Activated T-helper 1 cell treated with Interleukin-2 at 50 U/mL for 16 hours (primary cell): Measurements from ENCODE around the gene TTC3.
"Not testable (repeated sequence)": the region's sequence is repeated elsewhere in the genome, so short reads cannot be mapped to it uniquely, and the experiment has no call there.

Experiments used
- DNase-seq: peaks from one replicate; pipeline ENCODE4 v3.0.0-alpha.2; 2020; ENCODE audit warnings: low read depth

TTC3 gene

GRCh38 chr21:37072988-37073416 is at the start of gene TTC3, which contains the start of gene PIGP:
Gene TTC3, plus strand, starts transcription at chr21:37073254. Its CDS starts 14,004 bp downstream, at chr21:37087258.
Gene PIGP, minus strand, starts transcription at chr21:37073071. Its CDS starts 556 bp downstream, at chr21:37072515.
- peak; percentile 95 for DNase-seq

DNA sequence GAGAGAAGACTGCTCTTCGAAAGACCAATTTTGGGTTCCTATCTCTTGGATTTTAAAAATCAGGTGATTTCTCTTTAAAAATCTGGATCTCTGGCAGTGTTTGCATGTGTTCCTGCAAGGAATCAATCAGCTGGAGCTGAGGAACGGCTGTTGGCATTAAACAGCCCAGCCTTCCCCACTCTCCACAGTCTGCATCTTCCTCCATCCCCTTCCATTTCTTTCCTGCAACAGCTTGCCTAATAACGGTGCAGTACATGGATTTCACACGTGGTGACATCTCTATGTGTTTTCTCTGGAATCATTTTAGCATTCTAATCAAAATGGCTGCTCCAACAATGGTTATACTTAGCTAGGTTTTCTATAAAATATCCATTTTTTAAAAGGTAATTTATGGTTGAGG is 46.6 kb upstream of the TTC3 start:
- DNase-seq: no peak

GRCh38 chr21:37028570-37028969 is 44.5 kb upstream of the TTC3 start:
- no peak for DNase-seq

DNA sequence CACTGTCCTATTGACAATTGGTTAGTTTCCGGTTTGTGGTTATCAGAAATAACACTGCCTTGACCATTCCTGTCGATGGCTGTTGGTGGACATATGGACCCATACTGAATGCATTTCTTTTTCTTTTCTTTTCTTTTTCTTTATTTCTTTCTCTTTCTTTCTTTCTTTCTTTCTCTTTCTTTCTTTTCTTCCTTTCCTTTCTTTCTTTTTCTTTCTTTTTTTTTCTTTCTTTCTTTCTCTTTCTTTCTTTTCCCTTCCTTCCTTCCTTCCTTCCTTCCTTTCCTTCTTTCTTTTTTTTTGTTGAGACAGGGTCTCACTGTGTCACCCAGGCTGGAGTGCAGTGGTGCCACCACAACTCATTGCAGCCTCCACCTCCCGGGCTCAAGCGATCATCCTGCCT is 42.2 kb upstream of the TTC3 start:
- DNase-seq: no peak

DNA sequence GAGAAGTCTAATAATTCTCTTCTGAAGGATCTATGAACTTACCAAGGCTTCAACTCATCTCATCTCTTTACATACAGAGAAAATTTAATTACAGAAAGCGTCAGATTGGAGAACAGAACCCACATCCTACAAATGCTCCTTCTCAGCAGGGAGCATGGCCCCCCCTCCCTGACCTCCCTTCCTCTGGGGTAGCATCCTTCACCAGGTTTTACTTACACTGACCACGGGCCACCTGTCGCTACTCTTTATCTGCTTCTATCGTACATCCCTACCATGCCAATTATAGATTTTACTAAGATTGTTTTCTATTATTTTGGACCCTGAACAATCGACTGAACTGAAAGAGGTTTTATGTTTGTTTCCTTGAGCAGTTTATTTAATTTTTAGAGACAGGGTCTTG is 40.8 kb upstream of the TTC3 start:
- DNase-seq: no peak

GRCh38 chr21:37032877-37033471 is 40.1 kb upstream of the TTC3 start:
- DNase-seq: no peak

DNA sequence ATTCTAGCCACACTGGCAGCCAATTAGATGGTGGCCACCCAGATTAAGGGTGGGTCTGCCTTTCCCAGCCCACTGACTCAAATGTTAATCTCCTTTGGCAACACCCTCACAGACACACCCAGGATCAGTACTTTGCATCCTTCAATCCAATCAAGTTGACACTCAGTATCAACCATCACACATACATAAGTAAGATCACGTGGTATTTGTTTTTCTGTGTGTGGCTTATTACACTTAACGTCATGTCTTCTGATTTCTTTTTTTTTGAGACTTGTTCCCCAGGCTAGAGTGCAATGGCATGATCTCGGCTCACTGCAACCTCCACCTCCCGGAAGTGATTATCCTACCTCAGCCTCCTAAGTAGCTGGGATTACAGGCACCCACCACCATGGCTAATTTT is 38.7 kb upstream of the TTC3 start:
- not testable (repeated sequence) for DNase-seq

GRCh38 chr21:37036177-37036576 is 36.9 kb upstream of the TTC3 start:
- no peak for DNase-seq

- DNase-seq: no peak
These were observed 33.5 kb upstream of the TTC3 start for GRCh38 chr21:37039411-37040075.

GRCh38 chr21:37040212-37040611 is 32.8 kb upstream of the TTC3 start:
- no peak for DNase-seq

GRCh38 chr21:37041706-37042271 is 31.3 kb upstream of the TTC3 start:
- DNase-seq: no peak

DNA sequence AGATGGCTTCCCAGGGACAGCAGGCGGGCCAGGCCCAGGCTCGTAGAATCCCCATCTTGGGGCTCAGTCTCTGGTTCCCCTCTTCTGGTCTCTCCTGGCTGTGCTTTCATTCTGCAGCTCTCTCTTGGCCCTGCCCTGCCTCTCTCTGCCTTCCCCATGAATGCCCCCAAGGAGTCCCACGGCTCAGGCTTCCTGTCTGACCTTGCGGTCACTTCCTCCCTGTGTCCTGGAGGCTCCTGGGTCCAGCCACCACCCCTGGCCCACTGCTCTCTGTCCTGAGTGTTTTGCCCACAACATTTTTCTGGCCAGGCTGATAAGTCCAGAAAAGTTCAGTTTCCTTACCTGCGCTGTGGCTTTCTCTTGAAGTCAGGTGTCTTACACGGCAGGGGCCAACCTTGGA is 29.2 kb upstream of the TTC3 start:
- DNase-seq: no peak

DNA sequence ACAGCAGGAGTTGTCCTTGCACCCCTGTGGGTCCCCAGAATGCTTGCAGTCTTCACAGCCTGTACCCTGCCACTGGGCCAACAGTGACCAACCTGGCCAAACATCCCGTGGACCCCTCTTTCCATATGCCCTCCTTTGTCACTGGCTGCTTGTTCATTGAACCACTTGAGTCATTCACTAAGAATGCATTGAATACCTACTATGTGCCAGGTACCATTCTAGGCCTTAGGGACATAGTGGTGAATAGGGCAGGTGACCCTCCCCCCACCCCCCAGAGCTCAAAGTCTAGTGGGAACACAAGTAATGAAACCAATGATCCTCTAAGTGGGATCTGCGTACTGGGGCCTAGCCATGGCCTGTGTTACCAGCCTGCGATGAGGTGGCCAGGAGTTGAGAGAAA is 28.4 kb upstream of the TTC3 start:
- no peak for DNase-seq

DNA sequence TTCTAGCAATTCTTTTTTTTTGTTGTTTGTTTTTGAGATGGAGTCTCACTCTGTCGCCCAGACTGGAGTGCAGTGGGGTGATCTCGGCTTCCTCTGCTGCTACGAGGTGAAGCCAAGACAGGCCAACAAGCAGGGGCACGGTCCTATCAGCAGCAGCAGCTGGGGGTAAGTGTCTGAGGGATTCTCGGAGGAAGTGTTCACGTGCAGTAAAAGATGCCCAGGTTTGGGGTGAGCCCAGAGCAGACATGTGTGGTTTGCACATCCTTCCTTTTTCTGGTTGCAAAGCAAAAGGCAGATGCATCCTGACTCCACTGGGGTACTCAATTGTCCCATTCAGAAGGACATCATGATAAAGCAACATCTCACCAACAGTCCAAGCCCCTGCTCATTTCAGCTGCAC is 27.9 kb upstream of the TTC3 start:
- no peak for DNase-seq

- DNase-seq: no peak
These were observed 27.5 kb upstream of the TTC3 start for GRCh38 chr21:37045556-37045955.

DNA sequence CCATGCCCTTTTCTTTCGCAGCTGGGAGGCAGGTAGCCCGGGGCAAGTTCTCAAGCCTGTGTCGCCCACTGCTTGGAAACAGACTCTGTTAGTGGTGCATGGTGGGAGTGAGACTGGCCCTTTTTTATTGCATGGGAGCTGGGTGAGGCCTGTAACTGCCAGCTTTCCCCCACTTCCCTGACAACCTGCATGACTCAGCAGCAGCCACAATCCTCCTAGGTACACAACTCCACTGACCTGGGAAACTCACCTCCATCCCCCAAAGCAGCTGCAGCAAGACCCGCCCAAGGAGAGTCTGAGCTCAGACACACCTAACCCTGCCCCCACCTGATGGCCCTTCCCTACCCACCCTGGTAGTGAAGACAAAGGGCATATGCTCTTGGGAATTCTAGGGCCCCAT is 26.0 kb upstream of the TTC3 start:
- no peak for DNase-seq

GRCh38 chr21:37049741-37050140 is 23.3 kb upstream of the TTC3 start:
- DNase-seq: not testable (repeated sequence)

GRCh38 chr21:37055271-37055855 is 17.7 kb upstream of the TTC3 start:
- DNase-seq: no peak

DNA sequence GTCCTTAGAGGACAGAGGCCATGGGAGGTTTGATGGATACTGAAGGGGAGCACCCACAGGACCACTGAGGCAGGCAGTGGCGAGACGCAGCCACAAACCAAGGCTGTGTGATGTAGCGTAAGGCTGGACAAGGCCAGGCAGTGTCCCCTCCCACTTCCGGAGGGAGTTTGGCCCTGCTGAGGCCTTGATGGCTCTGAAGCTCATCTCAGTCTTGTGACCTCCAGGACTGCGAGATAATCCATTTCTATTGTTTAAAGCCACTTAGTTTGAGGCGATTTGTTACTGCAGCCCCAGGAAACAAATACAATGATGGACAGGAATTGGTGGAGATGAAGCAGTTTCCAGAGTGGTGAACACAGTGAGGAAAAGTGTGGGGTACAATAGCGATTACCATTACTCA is 15.4 kb upstream of the TTC3 start:
- no peak for DNase-seq

- DNase-seq: no peak
These were observed 14.8 kb upstream of the TTC3 start for GRCh38 chr21:37058261-37058660.

- no peak for DNase-seq
These were observed 13.9 kb upstream of the TTC3 start for GRCh38 chr21:37059181-37059580.

- DNase-seq: no peak
These were observed 12.8 kb upstream of the TTC3 start for GRCh38 chr21:37060296-37060695.

DNA sequence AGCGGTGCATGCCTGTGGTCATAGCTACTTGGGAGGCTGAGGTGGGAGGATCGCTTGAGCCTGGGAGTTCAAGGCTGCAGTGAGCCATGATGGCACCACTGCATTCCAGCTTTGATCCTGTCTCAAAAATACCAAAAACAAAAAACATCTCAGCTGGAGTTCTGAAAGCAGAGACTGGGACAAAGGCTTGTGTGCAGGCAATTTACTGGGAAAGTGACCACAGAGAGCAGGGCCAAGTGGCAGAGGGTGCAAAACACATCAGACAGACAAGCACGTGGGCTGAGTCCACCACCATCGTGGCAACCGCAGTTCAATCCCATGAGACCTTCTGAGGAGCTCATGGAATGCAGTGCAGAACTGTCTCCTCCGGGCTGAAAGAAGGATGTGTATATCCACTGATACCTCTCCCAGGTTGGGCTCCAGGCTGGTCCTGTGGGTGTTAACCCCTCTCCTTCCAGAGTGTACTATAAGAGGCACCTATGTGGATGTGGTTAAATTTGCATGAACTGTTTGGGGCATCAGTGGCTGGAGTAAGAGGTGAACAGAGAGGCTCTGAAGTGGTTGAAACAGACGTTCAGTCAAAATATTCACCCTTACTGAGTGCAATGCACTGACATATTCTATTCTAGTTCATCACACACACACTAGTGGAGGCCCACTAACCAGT is 11.0 kb upstream of the TTC3 start:
- DNase-seq: no peak
